GM23248 (cell line): ENCODE measurements around the gene SIK1.

Experiments
- EZH2 ChIP-seq: fragments of 200-600 bp; sonication (generic); IDR thresholded peaks from 2 replicates; pipeline ENCODE4 v1.6.1; 2018; ENCODE audit warnings: antibody characterized with exemption, mild to moderate bottlenecking; ENCODE audit not compliant: insufficient read depth, poor library complexity, severe bottlenecking
- EZH2phosphoT487 ChIP-seq: fragments of 200-600 bp; sonication (generic); IDR thresholded peaks from 2 replicates; pipeline ENCODE4 v1.6.1; 2018; ENCODE audit warnings: antibody characterized with exemption, moderate library complexity, mild to moderate bottlenecking, low read depth; ENCODE audit not compliant: insufficient read depth

GRCh38 chr21:43369124-43369523 is 57.8 kb downstream of the SIK1 start:
- TF ChIP-seq EZH2, result no peak
- no peak for TF ChIP-seq EZH2phosphoT487
